Cortex of kidney (tissue), 1 donor: Measurements from ENCODE around the gene TTLL3.

Experiments used
- DNase-seq: peaks from one replicate; lab custom pipeline; 2025; lab: John Stamatoyannopoulos, UW

TTLL3 gene

DNA sequence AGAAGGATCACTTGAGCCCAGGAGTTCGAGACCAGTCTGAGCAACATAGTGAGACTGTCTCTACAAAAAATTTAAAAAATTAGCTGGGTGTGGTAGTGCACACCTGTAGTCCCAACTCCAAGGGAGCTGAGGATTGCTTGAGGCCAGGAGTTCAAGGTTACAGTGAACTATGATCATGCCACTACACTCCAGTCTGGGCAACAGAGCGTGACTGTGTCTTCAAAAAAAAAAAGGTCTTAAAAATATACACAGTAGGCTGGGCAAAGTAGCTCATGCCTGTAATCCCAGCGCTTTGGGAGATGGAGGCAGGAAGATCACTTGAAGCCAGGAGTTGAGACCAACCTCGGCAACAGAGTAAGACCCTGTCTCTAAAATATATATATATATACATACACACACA is 29.2 kb upstream of the TTLL3 start:
- no peak for DNase-seq

GRCh38 chr3:9781551-9781950 is 28.5 kb upstream of the TTLL3 start:
- no peak for DNase-seq

DNA sequence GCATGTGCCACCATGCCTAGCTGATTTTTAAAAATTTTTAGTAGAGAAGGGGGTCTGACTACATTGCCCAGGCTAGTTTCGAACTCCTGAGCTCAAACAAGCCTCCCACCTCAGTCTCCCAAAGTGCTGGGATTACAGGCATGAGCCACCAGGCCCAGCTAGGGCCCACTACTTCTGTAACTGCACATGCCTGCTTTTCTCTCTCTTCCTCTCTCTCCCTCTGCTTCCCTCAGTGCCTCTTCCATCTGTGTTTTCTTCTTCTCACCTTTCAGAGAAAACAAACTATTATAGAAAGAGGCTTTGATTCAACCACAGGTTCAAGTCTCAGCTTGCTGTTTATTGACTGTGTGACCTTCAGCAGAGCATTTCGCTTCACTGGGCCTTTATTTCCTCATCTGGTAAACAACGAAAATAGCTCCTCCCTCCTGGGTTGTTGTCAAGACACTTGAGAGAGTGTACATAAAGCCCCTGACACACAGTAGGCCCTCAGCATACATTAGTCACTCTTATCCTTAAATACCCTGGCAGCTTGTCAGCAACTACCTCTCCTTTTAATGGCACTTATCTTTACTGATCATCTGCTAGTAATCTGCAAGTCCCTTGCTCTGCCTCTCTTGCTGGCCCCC is 28.0 kb upstream of the TTLL3 start:
- DNase-seq, result no peak

GRCh38 chr3:9782770-9783169 is 27.3 kb upstream of the TTLL3 start:
- DNase-seq, result no peak

GRCh38 chr3:9783954-9784353 is 26.1 kb upstream of the TTLL3 start:
- DNase-seq, result no peak

DNA sequence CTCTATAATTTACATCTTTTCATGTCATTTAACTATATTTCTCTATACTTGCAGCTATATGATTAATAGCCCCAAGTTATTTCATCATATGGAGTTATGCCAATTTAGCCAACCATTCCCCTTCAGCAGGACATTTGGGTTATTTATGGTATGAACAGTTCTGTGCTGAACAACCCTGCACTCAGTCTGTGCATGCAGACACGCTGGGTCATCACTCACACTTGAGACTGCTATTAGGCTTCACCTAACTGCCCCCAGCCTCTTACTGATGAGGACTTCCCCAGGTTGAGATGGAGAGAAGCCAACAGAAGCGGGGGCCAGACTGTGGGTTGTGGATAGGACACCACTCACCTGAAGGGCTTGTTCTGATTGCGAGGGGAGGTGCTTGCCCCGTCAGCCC is 25.1 kb upstream of the TTLL3 start:
- DNase-seq, result no peak

DNA sequence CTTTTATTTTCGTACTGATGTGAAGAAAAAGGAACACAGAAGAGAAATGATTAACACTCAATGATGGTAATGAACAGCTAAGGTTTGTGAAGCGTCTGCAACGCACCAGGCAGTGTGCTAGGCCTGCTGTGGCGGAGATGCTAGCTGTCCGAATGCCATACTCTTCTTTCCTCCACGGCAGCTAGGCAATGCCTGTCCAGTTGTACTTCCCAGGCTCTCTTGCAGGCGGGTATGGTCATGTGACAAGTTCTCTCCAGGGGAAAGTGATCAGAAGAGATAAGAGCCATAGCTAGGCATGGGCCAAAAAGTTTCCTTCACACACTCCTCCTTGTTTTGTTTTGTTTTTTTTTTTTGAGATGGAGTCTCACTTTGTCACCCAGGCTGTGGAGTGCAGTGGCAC is 24.5 kb upstream of the TTLL3 start:
- DNase-seq, result no peak

DNA sequence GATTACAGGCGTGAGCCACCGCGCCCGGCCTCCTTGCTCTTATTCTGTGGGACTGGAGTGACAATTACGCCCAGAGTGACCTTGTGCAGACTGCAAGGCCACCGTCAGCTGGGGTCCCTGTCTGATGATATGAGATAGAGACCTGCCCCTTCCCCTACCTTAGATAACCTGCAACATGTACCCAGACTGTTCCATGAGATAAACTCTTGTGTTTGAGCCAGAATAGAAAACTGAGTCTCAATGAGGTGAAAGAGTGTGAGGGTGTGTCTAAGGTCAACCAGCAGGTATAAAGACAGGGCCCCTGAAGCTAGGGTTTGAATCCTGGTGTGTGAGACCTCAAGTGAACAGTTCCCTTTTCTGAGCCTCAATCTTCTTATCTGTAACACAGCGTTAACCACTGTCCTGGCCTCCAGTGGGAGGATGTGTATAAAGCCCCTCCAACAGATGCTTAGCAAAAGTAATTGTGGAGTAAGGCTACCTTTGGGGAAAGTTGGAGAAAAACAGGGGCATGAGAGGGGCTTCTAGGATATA is 23.8 kb upstream of the TTLL3 start:
- DNase-seq, result no peak

DNA sequence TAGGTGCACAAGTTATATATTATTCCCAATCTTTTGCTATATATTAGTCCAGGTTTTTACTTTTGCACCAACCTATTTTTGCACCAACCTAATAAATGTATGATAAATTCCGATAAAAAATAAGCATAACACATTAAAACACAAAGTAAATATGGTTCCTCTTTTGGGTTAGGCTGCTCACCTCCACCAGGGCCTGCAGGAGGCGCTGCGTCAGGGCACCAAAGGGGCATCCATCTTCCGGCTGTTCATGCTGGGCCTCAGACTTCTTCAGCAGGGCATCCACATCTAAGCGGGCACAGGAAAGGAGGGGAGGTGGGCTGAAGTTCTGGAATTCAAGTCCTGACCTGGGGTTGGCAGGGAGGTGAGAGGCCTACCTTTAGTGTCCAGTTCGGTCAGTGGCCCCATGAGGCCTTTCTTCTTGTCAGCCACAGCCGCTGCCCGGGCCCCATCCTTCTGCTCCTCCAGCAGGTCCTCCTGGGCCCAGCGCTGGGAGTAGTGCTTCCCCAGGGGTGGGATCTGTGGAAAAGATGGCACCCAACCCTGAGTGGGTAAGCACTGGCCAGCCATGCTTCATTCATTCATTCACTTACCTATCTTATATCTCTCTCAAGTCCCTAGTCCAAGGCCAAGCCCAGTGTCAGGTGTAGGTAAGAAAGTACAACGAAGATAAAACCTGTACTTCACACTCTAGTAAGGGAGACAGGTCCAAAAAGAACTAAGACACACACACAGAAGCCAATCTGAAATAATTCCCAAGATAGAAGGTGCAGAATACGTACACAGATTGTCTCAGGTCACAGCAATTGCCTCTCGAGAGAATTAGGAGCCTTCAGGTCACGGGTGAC is 23.0 kb upstream of the TTLL3 start:
- no peak for DNase-seq

GRCh38 chr3:9787714-9788113 is 22.3 kb upstream of the TTLL3 start:
- no peak for DNase-seq

DNA sequence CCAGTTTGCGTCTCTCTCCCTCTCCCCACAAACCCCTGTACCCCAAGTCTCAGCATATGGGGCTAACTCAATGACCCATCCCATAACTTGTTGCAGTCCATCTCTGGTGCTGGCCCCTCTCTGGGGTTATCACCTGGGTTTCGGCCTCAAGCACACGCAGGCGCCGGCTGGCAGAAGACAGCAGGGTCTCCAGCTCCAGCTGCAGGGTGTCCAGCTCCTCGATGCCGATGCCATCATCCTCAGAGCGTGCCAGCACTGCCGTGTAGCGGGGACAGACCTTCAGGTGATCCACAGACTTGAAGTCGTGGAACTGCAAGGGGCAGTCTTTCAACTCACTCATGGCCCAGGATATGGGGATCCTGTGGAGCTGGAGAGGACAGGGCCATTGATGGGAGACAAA is 18.9 kb upstream of the TTLL3 start:
- no peak for DNase-seq

DNA sequence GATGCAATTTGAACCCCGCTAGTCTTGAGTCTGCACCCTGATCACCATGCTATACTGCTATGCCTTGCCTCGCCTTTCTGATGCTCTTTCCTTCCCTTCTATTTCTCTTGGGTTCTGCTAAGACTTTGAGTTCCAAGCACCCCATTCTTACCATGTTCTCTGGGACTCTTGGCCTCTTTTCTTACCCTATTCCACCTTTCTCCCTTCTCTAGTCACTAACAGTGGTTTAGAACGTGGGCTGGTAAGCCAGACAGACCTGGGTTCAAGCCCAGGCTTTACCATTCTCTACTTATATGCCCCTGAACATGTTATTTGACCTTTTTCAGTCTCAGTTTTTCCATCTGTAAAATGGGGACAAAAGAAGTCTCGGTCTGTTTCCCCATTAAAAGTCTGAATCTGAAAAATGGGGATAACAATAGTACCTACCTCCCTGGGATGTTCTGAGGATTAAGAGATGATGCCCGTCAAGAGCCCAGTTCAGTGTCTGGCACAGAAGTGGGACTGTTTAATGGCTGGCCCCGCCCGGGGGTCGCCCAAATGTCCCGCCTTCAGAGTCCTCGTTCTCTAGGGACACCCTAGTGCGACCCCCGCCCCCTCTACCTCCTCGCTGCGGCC is 18.2 kb upstream of the TTLL3 start:
- no peak for DNase-seq

DNA sequence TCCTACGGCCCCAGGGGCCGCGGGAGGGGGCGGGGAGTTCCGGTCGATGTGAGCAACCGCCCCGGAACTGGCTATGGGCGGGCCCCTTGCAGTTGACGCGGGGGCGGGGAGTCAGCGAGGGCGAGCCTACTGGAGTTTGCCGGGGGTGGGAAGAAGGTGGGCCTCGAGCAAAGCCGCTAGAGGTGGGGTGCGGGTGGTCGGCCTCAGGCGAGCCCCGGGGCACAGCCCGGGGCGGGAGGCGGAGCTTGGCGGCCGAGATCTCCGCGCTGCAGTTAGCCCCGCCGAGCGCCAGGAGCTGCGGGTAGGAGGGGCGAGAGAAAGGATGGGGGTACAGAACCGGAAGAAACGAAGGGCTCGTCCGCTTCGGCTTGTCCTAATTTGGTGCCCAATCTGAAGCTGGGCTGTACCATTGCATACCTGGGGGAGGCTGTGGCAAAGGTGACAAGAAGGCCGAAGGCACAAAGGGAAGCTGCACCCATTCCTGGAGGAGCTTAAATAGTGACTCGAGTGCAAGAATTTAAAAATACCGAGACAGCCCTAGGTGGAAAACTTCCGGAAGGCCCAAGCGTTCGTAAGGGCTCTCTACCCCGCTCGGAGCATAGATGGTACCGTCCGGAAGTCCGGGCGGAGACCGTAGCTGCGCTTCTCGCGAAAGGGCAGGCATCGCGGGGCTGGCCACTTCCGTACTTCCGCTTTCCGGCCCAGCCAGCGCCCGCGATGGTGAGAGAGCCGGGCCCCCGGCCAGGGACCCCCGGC is 17.5 kb upstream of the TTLL3 start, which contains the start of the genes ARPC4 and TADA3:
TSS of gene ARPC4 (plus strand) at position 678 of the 756 bp plus-strand sequence. CDS start at position 718, 40 bp downstream.
TSS of gene TADA3 (minus strand) at position 69 of the 756 bp plus-strand sequence. CDS start 1,007 bp downstream, outside the sequence.
- peak; percentile 54 for DNase-seq

GRCh38 chr3:9793161-9793781 is 16.8 kb upstream of the TTLL3 start:
- DNase-seq, result no peak

DNA sequence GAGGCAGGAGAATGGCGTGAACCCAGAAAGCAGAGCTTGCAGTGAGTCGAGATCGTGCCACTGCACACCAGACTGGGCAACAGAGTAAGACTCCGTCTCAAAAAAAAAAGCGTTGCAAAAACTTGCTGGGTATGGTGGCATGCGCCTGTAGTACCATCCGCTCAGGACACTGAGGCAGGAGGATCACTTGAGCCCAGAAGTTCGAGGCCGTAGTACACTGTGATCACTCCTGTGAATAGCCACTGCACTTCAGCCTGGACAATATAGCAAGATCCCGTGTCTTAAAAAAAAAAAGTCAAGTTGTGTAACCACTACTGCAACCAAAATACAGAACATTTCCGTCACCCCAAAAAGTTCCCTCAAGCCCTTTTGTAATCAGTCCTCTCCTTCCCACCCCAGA is 15.7 kb upstream of the TTLL3 start:
- no peak for DNase-seq

DNA sequence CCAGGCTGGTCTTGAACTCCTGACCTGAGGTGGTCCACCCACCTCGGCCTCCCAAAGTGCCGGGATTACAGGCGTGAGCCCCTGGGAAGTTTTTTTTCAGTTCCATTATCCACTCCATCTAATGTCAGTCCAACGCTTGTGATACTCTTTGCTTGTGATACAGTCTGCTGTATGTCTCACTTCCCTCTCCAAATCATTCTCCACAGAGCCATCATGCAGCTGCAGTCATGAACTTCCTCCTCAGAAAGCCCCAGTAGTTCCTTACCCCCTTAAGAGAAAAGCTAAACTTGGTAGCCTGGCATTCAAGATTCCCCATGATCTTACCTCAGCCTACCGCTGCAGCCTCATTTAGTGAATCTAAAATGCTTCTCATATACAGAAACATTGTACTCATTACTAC is 14.9 kb upstream of the TTLL3 start:
- DNase-seq, result no peak

- DNase-seq, result no peak
Observed at GRCh38 chr3:9797196-9797945, 12.7 kb upstream of the TTLL3 start.

- no peak for DNase-seq
Observed at GRCh38 chr3:9800529-9800928, 9.5 kb upstream of the TTLL3 start.

GRCh38 chr3:9803494-9803893 is 6.6 kb upstream of the TTLL3 start:
- DNase-seq, result no peak

- DNase-seq, result no peak
Observed at GRCh38 chr3:9804996-9805395, 5.1 kb upstream of the TTLL3 start.

DNA sequence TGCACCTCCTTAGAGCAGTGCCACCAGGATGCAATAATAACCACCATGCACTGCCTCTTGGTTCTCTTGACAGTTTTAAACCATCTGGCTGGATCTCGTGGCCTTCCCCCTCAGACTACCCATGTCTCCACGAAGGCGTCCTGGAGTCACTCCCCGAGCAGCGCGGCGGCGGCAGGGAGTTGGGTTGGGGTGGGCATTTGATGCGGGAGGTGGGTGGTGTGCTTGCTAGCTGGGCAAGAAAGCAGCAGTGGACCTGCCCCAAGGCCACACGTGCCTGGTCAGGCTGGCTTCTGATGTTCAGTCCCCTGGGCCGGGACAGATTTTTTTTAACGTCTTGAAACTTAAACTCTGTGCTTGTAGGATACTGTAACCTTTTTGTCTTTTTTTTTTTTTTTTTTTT is 3.9 kb upstream of the TTLL3 start:
- no peak for DNase-seq
